Prostate gland (tissue), 2 donors: ENCODE results near the gene EXOC2.

Source experiments
- CTCF ChIP-seq, 4 experiments: fragments of 200-600 bp in 2 of 4; fragments of 450-650 bp in 2 of 4; sonication (generic) in 2 of 4; IDR thresholded peaks; 1 replicate in 3 of 4; 2 replicates in 1 of 4; pipeline ENCODE4 v1.5.1; 2016 to 2019; ENCODE audit warnings: antibody characterized with exemption in 4 of 4, mild to moderate bottlenecking in 2 of 4, moderate library complexity in 2 of 4
- POLR2A ChIP-seq: fragments of 450-650 bp; IDR thresholded peaks from one replicate; pipeline ENCODE4 v1.6.1; 2016; ENCODE audit warnings: antibody characterized with exemption, mild to moderate bottlenecking

DNA sequence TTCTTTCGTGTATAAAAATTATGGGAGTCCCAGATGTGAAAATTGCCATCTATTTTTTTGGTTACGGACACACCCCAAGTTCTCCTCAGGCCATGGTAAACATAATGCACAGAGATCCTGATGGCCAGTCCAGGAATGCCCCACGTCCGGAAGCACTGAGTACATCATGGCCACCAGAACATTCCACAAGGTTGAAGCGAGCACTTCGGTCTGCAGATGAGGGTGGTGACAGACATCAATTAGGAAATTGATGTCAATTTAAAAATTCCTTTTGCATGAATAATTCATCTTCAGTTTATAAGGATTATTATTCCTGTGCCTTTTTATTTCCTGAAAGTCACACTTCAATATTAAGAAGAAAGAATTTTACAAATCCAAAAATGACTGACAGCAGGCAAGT lies 13.2 kb upstream of the EXOC2 start:
- TF ChIP-seq POLR2A, result no peak
- TF ChIP-seq CTCF (IDR thresholded peaks at IDR 0.05), result no peak
